Measurements from ENCODE around the gene CPEB4.

DNA sequence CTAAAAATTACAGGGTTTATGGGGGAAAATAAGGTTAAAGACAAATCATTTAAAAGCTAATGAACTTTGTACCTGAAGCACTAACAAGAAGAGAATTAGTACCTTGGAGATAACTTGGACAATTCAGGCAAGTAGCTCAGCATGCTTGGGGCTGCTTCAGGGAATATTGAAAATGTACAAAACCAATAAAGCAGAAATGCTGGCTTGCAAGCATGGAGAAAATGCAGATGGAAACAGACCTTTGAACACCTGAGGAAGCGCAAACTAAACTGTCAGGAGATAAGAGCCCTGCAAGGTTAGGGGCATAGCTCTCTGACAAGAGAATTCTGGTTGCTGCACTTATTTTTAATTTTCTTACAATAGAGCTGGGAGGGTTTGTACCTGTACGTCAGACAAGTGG, 58.2 kb downstream of the CPEB4 start:
- TF ChIP-seq EZH2phosphoT487 (IDR thresholded peaks at IDR 0.05; ENCODE audit: insufficient read depth, low read depth), result no peak
- no peak for TF ChIP-seq EZH2 (IDR thresholded peaks at IDR 0.05; ENCODE audit: insufficient read depth, poor library complexity, severe bottlenecking)

Measured in GM23248 (cell line).